DMS 273 treated with DMSO at 0.1 percent for 48 hours (cell line): ENCODE results near the gene SLC2A11.

Experiments used
- DNase-seq: peaks from one replicate; lab custom pipeline; 2025; lab: John Stamatoyannopoulos, UW

The SLC2A11 gene

GRCh38 chr22:23832226-23833016 lies 25.3 kb upstream of the SLC2A11 start:
- no peak for DNase-seq

GRCh38 chr22:23833017-23833751 lies 24.5 kb upstream of the SLC2A11 start:
- DNase-seq = no peak

DNA sequence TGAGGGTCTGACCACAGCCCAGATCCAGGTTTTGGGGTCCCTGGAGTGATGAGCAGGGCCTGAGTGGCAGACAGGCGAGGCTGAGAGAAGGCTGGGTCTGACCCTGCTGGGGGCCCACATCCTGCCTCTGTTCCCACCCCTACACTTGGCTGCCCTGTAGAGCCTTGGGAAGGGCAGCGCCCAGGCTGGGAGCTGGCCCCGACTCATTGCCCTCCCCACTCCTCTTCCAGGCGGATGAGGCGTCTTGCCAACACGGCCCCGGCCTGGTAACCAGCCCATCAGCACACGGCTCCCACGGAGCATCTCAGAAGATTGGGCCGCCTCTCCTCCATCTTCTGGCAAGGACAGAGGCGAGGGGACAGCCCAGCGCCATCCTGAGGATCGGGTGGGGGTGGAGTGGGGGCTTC lies 23.8 kb upstream of the SLC2A11 start:
- no peak for DNase-seq

DNA sequence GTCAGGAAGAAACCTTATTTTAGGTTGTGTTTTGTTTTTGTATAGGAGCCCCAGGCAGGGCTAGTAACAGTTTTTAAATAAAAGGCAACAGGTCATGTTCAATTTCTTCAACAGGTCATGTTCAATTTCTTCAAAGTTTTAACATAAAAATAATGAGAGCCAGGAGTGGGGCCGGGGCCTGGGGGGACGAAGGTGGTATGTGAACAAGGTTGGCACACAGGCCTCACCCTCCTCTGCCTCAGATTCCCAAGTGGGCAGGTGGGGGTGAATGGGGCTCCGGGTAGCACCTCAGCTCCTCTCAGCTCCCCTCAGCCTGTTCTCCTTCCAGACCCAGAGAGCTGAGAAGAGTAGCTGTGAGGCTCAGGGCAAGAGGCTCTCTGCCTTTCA lies 23.3 kb upstream of the SLC2A11 start:
- no peak for DNase-seq

DNA sequence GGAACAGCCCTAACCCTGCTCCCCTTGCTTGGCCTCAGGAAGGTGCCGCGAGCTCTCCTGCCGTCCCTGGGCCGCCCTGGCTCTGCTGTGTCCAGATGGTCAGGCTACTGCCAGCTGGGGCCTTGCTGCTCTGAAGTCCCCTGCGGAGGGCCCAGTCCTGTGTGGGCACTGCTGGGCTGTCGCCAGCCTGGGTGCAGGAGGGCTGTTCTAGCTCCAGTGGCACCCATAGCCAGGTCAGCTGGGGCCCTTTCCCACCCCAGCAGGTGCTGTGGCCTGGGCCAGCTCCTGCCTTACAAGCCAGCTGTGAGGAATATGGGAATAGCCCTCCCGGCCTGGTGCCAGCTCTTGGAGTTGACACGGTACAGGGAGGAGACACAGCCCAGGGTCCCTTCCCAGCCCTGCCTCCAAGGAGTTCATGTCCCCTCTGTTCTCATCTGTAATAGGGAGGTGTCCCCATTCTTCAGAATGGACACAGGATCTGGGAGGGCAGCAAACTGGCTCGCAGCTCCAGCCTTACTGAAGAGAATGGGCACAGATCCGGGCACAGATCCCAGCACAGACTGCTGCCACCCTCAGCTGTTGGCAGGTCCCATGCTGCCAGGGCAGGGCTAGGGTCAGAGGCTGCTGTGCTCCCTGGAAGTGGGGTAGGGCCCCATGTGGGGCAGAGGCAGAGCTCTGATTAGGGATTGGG lies 22.7 kb upstream of the SLC2A11 start:
- no peak for DNase-seq

- no peak for DNase-seq
Measured at GRCh38 chr22:23835484-23836144, 22.1 kb upstream of the SLC2A11 start.

DNA sequence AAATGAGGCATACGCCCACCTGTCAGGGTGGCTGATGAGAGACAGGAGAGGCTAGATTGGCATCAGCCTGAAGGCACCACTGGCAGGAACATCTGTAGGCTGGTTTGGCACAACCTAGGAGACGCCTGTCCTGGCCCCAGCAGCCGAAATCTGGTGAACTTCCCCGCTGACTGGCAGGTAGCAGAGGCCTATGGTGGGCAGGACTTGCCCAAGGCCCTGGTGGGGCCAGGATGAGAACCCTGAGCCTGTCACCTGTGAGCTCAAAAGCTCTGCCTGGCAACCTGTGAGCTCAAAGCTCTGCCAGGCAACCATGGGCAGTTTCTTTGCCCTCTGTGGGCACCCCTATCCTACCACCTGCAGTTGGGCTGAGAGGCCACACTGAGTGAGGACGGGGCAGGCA lies 21.4 kb upstream of the SLC2A11 start:
- no peak for DNase-seq

GRCh38 chr22:23836692-23837495 lies 20.8 kb upstream of the SLC2A11 start:
- no peak for DNase-seq

DNA sequence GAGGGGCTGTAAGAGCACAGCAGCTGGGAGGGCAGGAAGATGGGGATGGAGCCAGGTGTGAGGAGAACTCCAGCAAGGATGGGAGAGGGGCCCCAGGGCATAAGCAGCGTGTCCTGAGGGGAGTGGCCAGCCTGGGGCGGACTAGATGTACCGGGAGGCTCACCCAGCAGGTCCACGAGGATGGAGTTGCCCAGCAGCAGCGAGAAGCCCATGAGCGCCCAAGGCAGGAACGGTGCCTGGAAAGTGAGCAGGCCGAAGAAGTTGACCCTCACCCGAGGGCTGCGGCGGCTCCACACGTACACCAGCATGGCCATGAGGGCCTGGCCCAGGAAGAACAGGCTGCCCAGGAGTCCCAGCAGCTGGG lies 20.2 kb upstream of the SLC2A11 start:
- no peak for DNase-seq

DNA sequence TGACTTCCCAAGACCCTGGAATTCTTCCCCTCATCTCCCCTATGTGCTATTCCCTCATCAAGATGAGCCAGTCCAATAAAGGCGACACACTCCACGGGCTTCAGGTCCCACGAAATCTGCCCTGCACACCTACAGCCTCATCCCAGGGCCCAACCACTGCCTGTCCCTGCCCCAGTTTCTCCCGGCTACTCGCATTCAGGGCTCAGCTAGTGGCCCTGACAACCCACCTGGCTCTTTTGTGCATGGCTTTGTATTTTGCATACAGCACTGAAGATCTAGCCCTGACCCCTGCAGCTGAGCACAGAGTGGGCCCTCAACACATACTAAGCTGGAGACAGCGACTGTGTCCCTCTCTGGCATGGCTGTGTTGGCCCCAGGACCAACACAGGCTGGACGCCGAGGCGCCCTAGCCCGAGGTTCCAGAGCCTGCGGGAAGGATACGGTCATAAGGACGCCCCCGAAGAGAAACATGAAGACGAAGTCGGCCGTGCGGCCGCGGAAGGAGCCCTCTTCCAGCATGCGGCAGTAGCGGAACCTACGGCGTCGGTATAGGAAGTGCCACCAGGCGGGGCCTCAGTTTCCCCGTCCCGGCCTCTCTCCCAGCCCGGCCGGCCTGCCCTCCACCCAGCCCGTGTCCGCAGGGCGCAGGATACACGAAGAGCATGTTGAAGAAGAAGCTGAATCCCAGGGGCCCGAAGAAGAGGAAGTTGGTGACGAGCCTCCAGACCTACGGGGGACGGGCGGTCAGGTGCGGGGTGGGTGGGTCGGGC lies 19.6 kb upstream of the SLC2A11 start:
- DNase-seq = no peak

GRCh38 chr22:23838681-23839468 lies 18.8 kb upstream of the SLC2A11 start, which contains the start of gene DERL3:
Gene DERL3 (minus strand): TSS chr22:23839006. CDS start chr22:23838987, 19 bp downstream.
- DNase-seq = peak; percentile 95

DNA sequence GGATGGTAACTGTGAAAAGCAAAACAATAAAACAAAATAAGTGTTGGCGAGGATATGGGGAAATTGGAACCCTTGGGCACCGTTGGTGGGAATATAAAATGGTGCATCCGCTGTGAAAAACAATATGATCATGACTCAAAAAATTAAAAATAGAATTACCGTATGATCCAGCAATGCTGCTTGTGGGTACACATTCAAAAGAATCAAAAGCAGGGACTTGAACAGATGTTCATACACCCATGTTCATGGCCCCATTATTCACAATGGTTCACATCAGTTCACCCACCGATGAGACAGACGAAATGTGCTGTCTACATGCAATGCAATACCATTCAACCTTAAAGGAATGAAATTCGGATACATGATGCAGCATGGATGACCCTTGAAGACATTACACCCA lies 17.6 kb upstream of the SLC2A11 start:
- no peak for DNase-seq

- DNase-seq = no peak
Measured at GRCh38 chr22:23841292-23841691, 16.4 kb upstream of the SLC2A11 start.

DNA sequence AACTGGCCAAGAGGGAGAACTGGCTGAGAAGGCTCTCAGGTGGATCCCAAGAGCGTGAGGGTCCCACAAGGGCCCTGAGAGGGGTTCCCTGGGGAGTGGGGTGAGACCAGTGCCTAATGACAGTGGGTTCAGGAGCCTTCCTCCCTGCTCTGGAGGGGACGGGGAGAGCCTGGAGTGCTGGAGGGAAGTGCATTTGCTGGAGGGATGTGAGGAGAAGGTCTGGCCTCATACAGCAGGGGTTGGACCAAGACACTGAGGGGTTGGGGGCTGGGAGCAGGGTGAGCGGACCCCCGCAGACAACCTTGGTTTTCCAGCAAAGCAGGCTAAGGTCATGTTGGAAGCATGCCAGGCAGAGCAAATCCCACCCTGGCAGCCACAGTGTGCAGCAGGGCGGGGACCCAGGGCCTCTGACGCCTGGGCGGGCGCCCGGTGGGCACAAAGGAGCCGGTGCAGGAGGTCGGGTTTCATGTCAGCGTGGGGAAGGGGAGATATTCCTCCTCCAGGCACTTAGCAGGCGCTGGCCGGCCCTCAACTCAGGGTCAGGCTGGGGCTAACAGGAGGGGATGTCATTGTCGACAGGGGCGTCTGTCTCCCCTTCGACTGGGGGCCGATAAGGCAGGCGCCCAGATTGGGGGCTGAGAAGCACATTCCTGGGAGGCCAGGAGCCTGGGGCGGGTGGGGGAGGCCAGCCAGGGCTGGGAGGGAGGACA lies 15.8 kb upstream of the SLC2A11 start:
- no peak for DNase-seq

- DNase-seq = no peak
Measured at GRCh38 chr22:23842599-23842998, 15.1 kb upstream of the SLC2A11 start.

GRCh38 chr22:23844739-23845202 lies 12.9 kb upstream of the SLC2A11 start:
- DNase-seq = no peak

DNA sequence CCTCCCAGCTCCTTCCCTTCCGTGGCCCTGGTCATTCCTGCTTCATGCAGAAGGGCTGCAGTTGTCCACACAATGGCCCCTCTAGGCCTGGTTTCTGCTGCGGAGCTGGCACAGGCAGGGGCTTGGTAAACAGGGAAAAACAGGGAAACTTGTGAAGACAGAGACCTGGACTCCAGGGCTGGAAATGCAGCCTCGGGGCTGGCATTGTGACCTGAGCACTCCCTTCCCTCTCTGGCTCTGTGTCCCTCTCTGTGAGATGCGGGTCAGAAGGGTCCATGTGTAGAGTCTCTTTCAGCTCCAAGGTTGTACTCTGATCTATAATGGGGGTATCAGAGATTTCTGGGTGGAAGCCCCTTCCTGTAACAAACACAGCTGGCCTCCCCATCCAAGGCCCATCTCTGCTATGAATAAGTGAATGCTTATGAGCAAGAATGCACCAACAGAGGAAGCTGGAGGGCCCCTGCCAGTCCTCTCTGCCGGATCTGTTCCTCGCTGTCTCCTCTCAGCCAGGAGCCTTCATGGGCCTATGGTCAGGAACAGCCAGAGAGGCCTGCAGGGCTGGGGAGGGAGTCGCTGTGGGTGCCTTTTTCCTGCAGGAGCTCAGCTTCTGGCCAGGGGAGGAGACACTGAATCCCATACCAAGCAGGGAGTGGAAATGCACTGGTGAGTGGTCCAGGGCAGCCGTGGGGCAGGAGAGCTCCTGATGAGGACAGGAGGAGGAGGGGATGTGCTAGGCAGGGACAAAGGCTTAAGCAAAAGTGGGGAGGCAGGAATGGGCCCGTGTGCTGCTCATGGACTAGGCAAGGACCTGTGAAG lies 12.2 kb upstream of the SLC2A11 start:
- DNase-seq = no peak

DNA sequence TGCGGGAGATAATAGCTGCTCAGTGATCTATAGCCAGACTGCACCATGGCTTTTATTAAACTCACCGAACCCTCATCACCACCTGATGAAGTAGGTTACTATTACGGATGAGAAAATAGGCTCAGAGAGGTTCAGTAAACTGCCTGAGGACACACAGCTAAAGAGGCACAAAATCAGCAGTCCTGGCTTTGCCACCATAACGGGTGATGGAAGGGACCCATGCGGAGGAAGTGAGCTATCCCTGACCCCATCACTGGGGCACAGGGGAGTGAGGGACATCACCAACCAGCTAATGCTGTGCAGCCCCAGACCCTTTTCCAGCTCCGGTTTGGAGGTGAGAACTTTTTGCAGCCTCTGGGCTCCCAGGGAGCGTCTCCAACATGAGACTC lies 11.6 kb upstream of the SLC2A11 start:
- no peak for DNase-seq
